HEK293 (cell line): ENCODE results near the gene DLX3.

Experiments
- BCL11A ChIP-seq: fragments of 450-650 bp; formaldehyde crosslinking; IDR thresholded peaks from 2 replicates; pipeline ENCODE4 v1.5.1; 2016; ENCODE audit warnings: low read depth, missing biosample characterization, missing genetic modification characterization
- HOXC10 ChIP-seq: sonication (generic); formaldehyde crosslinking; IDR thresholded peaks from 2 replicates; pipeline ENCODE4 v1.8.1; 2023; ENCODE audit warnings: mild to moderate bottlenecking, missing genetic modification reagents
- KLF10 ChIP-seq: fragments of 450-650 bp; IDR thresholded peaks from 2 replicates; pipeline ENCODE4 v1.5.1; 2018; ENCODE audit warnings: missing biosample characterization, mild to moderate bottlenecking, missing genetic modification characterization
- KLF7 ChIP-seq: fragments of 450-650 bp; formaldehyde crosslinking; IDR thresholded peaks from 2 replicates; pipeline ENCODE4 v1.5.1; 2016; ENCODE audit warnings: missing biosample characterization, missing genetic modification characterization, borderline replicate concordance
- MEIS1 ChIP-seq: sonication (generic); formaldehyde crosslinking; IDR thresholded peaks from 2 replicates; pipeline ENCODE4 v1.8.1; 2022; ENCODE audit warnings: missing genetic modification reagents, mild to moderate bottlenecking, borderline replicate concordance
- OSR2 ChIP-seq: fragments of 450-650 bp; formaldehyde crosslinking; IDR thresholded peaks from 2 replicates; pipeline ENCODE4 v1.5.1; 2016; ENCODE audit warnings: missing biosample characterization, missing genetic modification characterization
- PRDM6 ChIP-seq: fragments of 450-650 bp; formaldehyde crosslinking; IDR thresholded peaks from 2 replicates; pipeline ENCODE4 v1.5.1; 2017; ENCODE audit warnings: missing biosample characterization, missing genetic modification characterization
- RBAK ChIP-seq: fragments of 450-650 bp; formaldehyde crosslinking; IDR thresholded peaks from 2 replicates; pipeline ENCODE4 v1.5.1; 2016; ENCODE audit warnings: missing biosample characterization, missing genetic modification characterization
- SP3 ChIP-seq: fragments of 450-650 bp; formaldehyde crosslinking; IDR thresholded peaks from 2 replicates; pipeline ENCODE4 v1.5.1; 2016; ENCODE audit warnings: missing biosample characterization, missing genetic modification characterization
- ZBTB17 ChIP-seq: fragments of 450-650 bp; formaldehyde crosslinking; IDR thresholded peaks from 2 replicates; pipeline ENCODE4 v1.5.1; 2016; ENCODE audit warnings: missing biosample characterization, missing genetic modification characterization
- ZFP69B ChIP-seq: fragments of 450-650 bp; formaldehyde crosslinking; IDR thresholded peaks from 2 replicates; pipeline ENCODE4 v1.5.1; 2016; ENCODE audit warnings: missing biosample characterization, missing genetic modification characterization
- ZNF140 ChIP-seq: fragments of 450-650 bp; formaldehyde crosslinking; IDR thresholded peaks from 2 replicates; pipeline ENCODE4 v1.5.1; 2016; ENCODE audit warnings: missing biosample characterization, missing genetic modification characterization
- ZNF214 ChIP-seq: fragments of 450-650 bp; formaldehyde crosslinking; IDR thresholded peaks from 2 replicates; pipeline ENCODE4 v1.5.1; 2017; ENCODE audit warnings: missing biosample characterization, mild to moderate bottlenecking, missing genetic modification characterization, borderline replicate concordance
- ZNF280D ChIP-seq: fragments of 450-650 bp; formaldehyde crosslinking; IDR thresholded peaks from 2 replicates; pipeline ENCODE4 v1.5.1; 2016; ENCODE audit warnings: missing biosample characterization, missing genetic modification characterization
- ZNF311 ChIP-seq: fragments of 450-650 bp; formaldehyde crosslinking; IDR thresholded peaks from 2 replicates; pipeline ENCODE4 v1.5.1; 2017; ENCODE audit warnings: missing biosample characterization, missing genetic modification characterization, borderline replicate concordance
- ZNF335 ChIP-seq: fragments of 450-650 bp; formaldehyde crosslinking; conservative IDR thresholded peaks from 2 replicates; pipeline ENCODE4 v1.5.1; 2016; ENCODE audit warnings: missing biosample characterization, missing genetic modification characterization
- ZNF37A ChIP-seq: fragments of 450-650 bp; IDR thresholded peaks from 2 replicates; pipeline ENCODE4 v1.5.1; 2018; ENCODE audit warnings: missing biosample characterization, missing genetic modification characterization
- ZNF404 ChIP-seq: fragments of 450-650 bp; formaldehyde crosslinking; IDR thresholded peaks from 2 replicates; pipeline ENCODE4 v1.5.1; 2017; ENCODE audit warnings: missing biosample characterization, missing genetic modification characterization
- ZNF488 ChIP-seq: fragments of 450-650 bp; formaldehyde crosslinking; IDR thresholded peaks from 2 replicates; pipeline ENCODE4 v1.5.1; 2016; ENCODE audit warnings: missing biosample characterization, missing genetic modification characterization
- ZNF521 ChIP-seq: fragments of 450-650 bp; formaldehyde crosslinking; IDR thresholded peaks from 2 replicates; pipeline ENCODE4 v1.5.1; 2017; ENCODE audit warnings: missing biosample characterization, mild to moderate bottlenecking, missing genetic modification characterization
- ZNF529 ChIP-seq: fragments of 450-650 bp; formaldehyde crosslinking; IDR thresholded peaks from 2 replicates; pipeline ENCODE4 v1.5.1; 2017; ENCODE audit warnings: missing genetic modification characterization, missing biosample characterization; ENCODE audit not compliant: insufficient replicate concordance
- ZNF585B ChIP-seq: fragments of 450-650 bp; formaldehyde crosslinking; IDR thresholded peaks from 2 replicates; pipeline ENCODE4 v1.5.1; 2016; ENCODE audit warnings: missing biosample characterization, missing genetic modification characterization
- ZNF596 ChIP-seq: fragments of 450-650 bp; IDR thresholded peaks from 2 replicates; pipeline ENCODE4 v1.5.0; 2018; ENCODE audit warnings: missing biosample characterization, mild to moderate bottlenecking, missing genetic modification characterization, moderate library complexity
- ZNF629 ChIP-seq: fragments of 450-650 bp; formaldehyde crosslinking; IDR thresholded peaks from 2 replicates; pipeline ENCODE4 v1.5.1; 2017; ENCODE audit warnings: missing biosample characterization, missing genetic modification characterization
- ZNF639 ChIP-seq: fragments of 450-650 bp; formaldehyde crosslinking; IDR thresholded peaks from 2 replicates; pipeline ENCODE4 v1.5.1; 2016; ENCODE audit warnings: missing biosample characterization, missing genetic modification characterization
- ZNF670 ChIP-seq: fragments of 450-650 bp; formaldehyde crosslinking; IDR thresholded peaks from 2 replicates; pipeline ENCODE4 v1.5.1; 2016; ENCODE audit warnings: missing biosample characterization, missing genetic modification characterization, low read depth
- ZNF677 ChIP-seq: fragments of 450-650 bp; IDR thresholded peaks from 2 replicates; pipeline ENCODE4 v1.5.0; 2018; ENCODE audit warnings: missing biosample characterization, mild to moderate bottlenecking, missing genetic modification characterization, moderate library complexity
- ZNF704 ChIP-seq: fragments of 450-650 bp; formaldehyde crosslinking; IDR thresholded peaks from 2 replicates; pipeline ENCODE4 v1.5.1; 2016; ENCODE audit warnings: missing biosample characterization, missing genetic modification characterization
- ZNF747 ChIP-seq: fragments of 450-650 bp; formaldehyde crosslinking; IDR thresholded peaks from 2 replicates; pipeline ENCODE4 v1.5.1; 2016; ENCODE audit warnings: missing biosample characterization, missing genetic modification characterization
- ZSCAN23 ChIP-seq: fragments of 450-650 bp; formaldehyde crosslinking; IDR thresholded peaks from 2 replicates; pipeline ENCODE4 v1.5.1; 2016; ENCODE audit warnings: missing biosample characterization, missing genetic modification characterization
- ZSCAN30 ChIP-seq: fragments of 450-650 bp; IDR thresholded peaks from 2 replicates; pipeline ENCODE4 v1.5.1; 2018; ENCODE audit warnings: missing biosample characterization, mild to moderate bottlenecking, missing genetic modification characterization, moderate library complexity

The DLX3 gene

GRCh38 chr17:49976163-49976827 is 18.7 kb downstream of the DLX3 start (continued):
- TF ChIP-seq ZFP69B (peak; percentile 83), HOXC10 (CRISPR knock-in tag) (no peak), ZNF37A (tag by site-specific recombination) (no peak), ZNF596 (tag by site-specific recombination) (peak; percentile 85), OSR2 (tag by site-specific recombination) (peak; percentile 99), ZBTB17 (peak; percentile 90), ZNF140 (tag by site-specific recombination) (no peak), ZNF488 (tag by site-specific recombination) (peak; percentile 97), ZNF639 (tag by site-specific recombination) (peak; percentile 95), PRDM6 (tag by site-specific recombination) (peak; percentile 96), ZNF335 (tag by site-specific recombination) (0 out of 2 replicates have a peak, but pooled peaks have one; percentile 42), ZNF670 (tag by site-specific recombination) (no peak), ZNF747 (no peak), ZNF529 (tag by site-specific recombination) (no peak), KLF10 (tag by site-specific recombination) (peak; percentile 91), ZNF677 (tag by site-specific recombination) (no peak), RBAK (tag by site-specific recombination) (no peak), ZNF629 (tag by site-specific recombination) (peak; percentile 88), ZNF311 (tag by site-specific recombination) (no peak), BCL11A (peak; percentile 96), ZNF404 (no peak), SP3 (tag by site-specific recombination) (peak; percentile 55), ZNF521 (tag by site-specific recombination) (no peak), ZNF214 (tag by site-specific recombination) (no peak), ZNF280D (no peak), ZNF585B (no peak), ZSCAN30 (tag by site-specific recombination) (peak; percentile 99), MEIS1 (CRISPR knock-in tag) (peak; percentile 45; the same call in 1 of the 2 replicates), ZSCAN23 (tag by site-specific recombination) (peak; percentile 93), KLF7 (tag by site-specific recombination) (peak; percentile 97), ZNF704 (tag by site-specific recombination) (no peak)
